HG03280 (cell line): ENCODE data around the gene CDK8.
"Not testable (repeated sequence)": the region's sequence is repeated elsewhere in the genome, so short reads cannot be mapped to it uniquely, and the experiment has no call there.

Experiments used
- ATAC-seq: cut with Tn5 transposase; IDR thresholded peaks from one replicate; pipeline ENCODE4 v1.9.1; 2021; ENCODE audit warnings: mild to moderate bottlenecking, moderate library complexity; ENCODE audit not compliant: unreplicated experiment

Gene CDK8

GRCh38 chr13:26252006-26252405 lies 1.9 kb upstream of the CDK8 start:
- not testable (repeated sequence) for ATAC-seq

- ATAC-seq, result no peak
Measured at GRCh38 chr13:26253262-26253786, 605 bp upstream of the CDK8 start.

GRCh38 chr13:26254583-26255111 lies 718 bp downstream of the CDK8 start:
- ATAC-seq, result peak; percentile 34

- no peak for ATAC-seq
Measured at GRCh38 chr13:26255115-26255514, 1.2 kb downstream of the CDK8 start.

- ATAC-seq, result no peak
Measured at GRCh38 chr13:26255691-26256277, 1.9 kb downstream of the CDK8 start.

- ATAC-seq, result no peak
Measured at GRCh38 chr13:26257049-26257448, 3.1 kb downstream of the CDK8 start.

- no peak for ATAC-seq
Measured at GRCh38 chr13:26259634-26260033, 5.7 kb downstream of the CDK8 start.

GRCh38 chr13:26262156-26262555 lies 8.2 kb downstream of the CDK8 start:
- no peak for ATAC-seq

- ATAC-seq, result no peak
Measured at GRCh38 chr13:26266311-26266710, 12.4 kb downstream of the CDK8 start.

GRCh38 chr13:26270707-26271106 lies 16.8 kb downstream of the CDK8 start:
- ATAC-seq, result no peak

GRCh38 chr13:26272621-26273020 lies 18.7 kb downstream of the CDK8 start:
- no peak for ATAC-seq

- ATAC-seq, result no peak
Measured at GRCh38 chr13:26280295-26280694, 26.4 kb downstream of the CDK8 start.

- ATAC-seq, result no peak
Measured at GRCh38 chr13:26280822-26281221, 26.9 kb downstream of the CDK8 start.

GRCh38 chr13:26285911-26286310 lies 32.0 kb downstream of the CDK8 start:
- not testable (repeated sequence) for ATAC-seq

- ATAC-seq, result not testable (repeated sequence)
Measured at GRCh38 chr13:26288838-26289237, 34.9 kb downstream of the CDK8 start.

- no peak for ATAC-seq
Measured at GRCh38 chr13:26295812-26296211, 41.9 kb downstream of the CDK8 start.

- no peak for ATAC-seq
Measured at GRCh38 chr13:26299168-26299750, 45.3 kb downstream of the CDK8 start.

GRCh38 chr13:26300140-26300539 lies 46.2 kb downstream of the CDK8 start:
- no peak for ATAC-seq

GRCh38 chr13:26305676-26306075 lies 51.7 kb downstream of the CDK8 start:
- no peak for ATAC-seq

- no peak for ATAC-seq
Measured at GRCh38 chr13:26307701-26308100, 53.8 kb downstream of the CDK8 start.

GRCh38 chr13:26308250-26308649 lies 54.3 kb downstream of the CDK8 start:
- ATAC-seq, result no peak

- no peak for ATAC-seq
Measured at GRCh38 chr13:26308836-26309235, 54.9 kb downstream of the CDK8 start.
